DMS53 (cell line): ENCODE data around the gene MLLT6.

ENCODE experiments used
- DNase-seq: peaks from one replicate; lab custom pipeline; 2025; lab: John Stamatoyannopoulos, UW

MLLT6 gene

GRCh38 chr17:38728290-38728831 is 23.3 kb downstream of the MLLT6 start:
- DNase-seq: no peak

- no peak for DNase-seq
These were observed 24.4 kb downstream of the MLLT6 start for GRCh38 chr17:38729368-38729885.

GRCh38 chr17:38729886-38730525 is 24.9 kb downstream of the MLLT6 start, which contains the start of gene CISD3:
TSS of gene CISD3 (plus strand) at chr17:38730341. CDS start at chr17:38730359, 18 bp downstream.
- peak; percentile 85 for DNase-seq

- DNase-seq: peak; percentile 57
These were observed 25.7 kb downstream of the MLLT6 start for GRCh38 chr17:38730526-38731379.

GRCh38 chr17:38731526-38732294 is 26.6 kb downstream of the MLLT6 start:
- no peak for DNase-seq

GRCh38 chr17:38732376-38733281 is 27.6 kb downstream of the MLLT6 start:
- no peak for DNase-seq

GRCh38 chr17:38733282-38733981 is 28.4 kb downstream of the MLLT6 start:
- no peak for DNase-seq

- no peak for DNase-seq
These were observed 29.2 kb downstream of the MLLT6 start for GRCh38 chr17:38733982-38734973.

- DNase-seq: no peak
These were observed 30.3 kb downstream of the MLLT6 start for GRCh38 chr17:38735161-38735997.

- DNase-seq: no peak
These were observed 33.1 kb downstream of the MLLT6 start for GRCh38 chr17:38738007-38738662.

- no peak for DNase-seq
These were observed 33.6 kb downstream of the MLLT6 start for GRCh38 chr17:38738686-38739085.

- DNase-seq: no peak
These were observed 34.2 kb downstream of the MLLT6 start for GRCh38 chr17:38739305-38739704.

GRCh38 chr17:38740044-38740443 is 35.0 kb downstream of the MLLT6 start:
- DNase-seq: no peak

GRCh38 chr17:38740806-38741205 is 35.7 kb downstream of the MLLT6 start:
- DNase-seq: no peak

- DNase-seq: no peak
These were observed 36.4 kb downstream of the MLLT6 start for GRCh38 chr17:38741461-38741860.

- no peak for DNase-seq
These were observed 36.9 kb downstream of the MLLT6 start for GRCh38 chr17:38741921-38742410.
